Stimulated activated CD8-positive, alpha-beta memory T cell treated with anti-CD3 and anti-CD28 coated beads, Interleukin-2, amount 100 ng/mL, for 1 hour (primary cell): Measurements from ENCODE around the gene SLC38A10.

Experiments used
- DNase-seq, 2 donors: peaks; one replicate each; pipeline ENCODE4 v3.0.0-alpha.2; 2020; ENCODE audit warnings: low read depth in 2 of 2

Gene SLC38A10

DNA sequence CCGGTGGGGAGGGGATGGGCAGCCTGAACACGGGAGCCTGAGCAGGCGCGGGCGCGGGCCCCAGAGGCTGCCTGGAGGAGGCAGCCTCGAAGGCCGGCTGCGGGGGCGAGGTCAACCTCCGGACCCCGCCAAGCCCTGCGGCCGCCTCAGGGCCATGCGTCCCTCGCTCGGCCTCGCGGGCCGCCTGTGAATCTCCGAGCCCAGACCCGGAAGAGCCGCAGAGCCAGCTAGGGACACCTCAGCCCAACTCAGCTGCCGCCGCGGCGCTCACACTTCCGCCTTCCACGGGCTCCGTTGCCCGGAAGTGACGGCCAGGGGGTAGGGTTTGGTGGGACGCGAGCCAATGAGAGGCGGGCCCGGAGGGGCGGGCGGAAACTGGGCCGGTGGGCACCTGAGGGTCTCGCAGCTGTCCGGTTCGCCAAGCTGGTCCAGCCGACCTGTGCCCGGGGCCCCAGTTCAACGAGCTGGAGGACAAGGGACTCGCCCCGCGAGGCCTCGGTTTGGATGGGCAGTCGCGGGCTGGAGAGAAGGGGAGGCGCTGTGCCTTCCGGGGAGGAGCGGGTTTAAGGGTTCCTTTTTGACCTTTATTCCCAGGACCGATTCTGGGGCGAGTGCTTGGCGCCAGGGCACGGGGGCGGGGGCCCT, at the start of gene SLC38A10:
SLC38A10 (minus strand) TSS at position 277 of the 645 bp plus-strand sequence. CDS start 386 bp downstream, outside the sequence.
- DNase-seq = peak; percentile 81 to 85

DNA sequence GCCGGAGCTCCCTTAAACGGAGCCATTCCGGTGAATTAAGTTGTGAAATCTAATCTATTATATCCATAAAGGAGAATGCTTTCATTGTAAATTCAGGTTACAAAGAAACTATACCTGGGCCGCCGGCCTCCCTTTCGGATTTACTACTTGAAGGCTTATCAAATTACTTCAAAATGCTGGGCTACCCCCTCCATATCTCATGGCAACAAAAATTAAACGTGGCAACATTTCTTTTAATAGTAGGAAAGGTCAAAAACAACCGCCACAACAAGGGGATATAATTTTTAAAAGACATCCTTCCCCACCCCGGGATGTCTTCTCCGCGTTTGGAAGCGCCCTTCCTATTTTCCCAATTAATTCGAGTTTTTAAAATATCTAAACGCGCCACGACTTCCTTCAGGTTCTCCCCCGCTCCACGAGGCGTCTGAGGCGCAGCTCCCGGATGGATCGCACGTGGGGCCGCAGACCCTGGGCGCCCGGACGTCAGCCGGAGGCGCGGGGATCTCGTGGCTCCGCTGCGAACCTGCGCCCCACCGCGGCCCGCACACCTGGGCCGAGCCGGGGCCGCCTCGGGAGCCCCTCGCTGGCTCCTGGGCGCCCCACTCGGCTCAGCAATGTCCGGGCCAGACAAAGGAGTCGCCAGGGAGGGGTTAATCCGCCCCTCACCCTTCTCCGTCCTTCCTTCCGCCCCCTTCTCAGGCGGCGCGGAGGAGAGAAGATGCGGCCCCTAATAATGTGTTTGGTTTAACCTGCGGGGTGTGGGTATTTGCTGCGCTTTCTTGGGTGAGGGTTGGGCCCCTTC, 47.4 kb upstream of the SLC38A10 start:
- no peak for DNase-seq

GRCh38 chr17:81341516-81342268, 46.6 kb upstream of the SLC38A10 start:
- no peak for DNase-seq

DNA sequence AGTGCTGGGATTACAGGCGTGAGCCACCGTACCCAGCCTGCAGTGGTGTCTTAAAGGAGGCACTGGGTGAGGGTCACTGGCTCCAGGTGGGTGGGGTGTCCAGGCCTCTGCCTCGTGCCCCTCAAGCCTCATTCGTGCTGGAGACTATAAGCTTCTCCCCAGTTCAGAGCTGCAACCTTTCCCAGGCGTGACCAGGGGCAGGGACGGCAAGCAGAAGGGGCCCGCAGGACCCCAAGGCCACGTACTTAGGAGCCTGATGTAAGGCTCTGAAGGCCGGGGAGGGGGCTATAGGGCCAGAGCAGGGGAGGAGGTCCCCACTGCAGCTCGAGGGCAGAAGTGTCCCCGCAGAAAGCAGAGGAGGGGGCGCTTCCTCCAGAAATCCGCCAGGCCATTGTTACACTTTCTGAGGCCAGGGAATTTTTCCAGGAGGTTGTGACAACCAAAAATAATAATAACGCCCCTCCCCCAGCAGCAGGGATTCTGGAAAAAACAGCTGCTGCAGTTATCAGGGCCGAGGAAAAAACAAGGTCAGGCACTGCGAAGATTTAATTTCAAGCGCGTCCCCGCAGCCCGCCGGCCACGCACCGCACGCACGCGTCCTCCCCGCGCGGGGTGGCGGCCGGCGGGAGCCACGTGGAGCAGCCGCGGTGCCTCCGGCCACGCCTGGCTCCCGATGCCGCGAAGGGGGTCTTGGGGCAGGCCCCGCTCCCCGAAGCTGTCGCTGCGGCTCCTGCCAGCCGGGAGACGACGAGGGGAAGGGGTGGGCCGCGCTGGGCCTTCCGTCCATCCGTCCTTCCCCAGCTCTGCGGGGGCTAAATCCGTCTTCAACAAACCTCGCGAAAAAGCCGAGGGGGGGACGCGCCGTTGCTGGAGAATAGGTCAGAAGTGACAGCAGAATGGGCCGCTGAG, 45.8 kb upstream of the SLC38A10 start:
- no peak for DNase-seq

GRCh38 chr17:81339534-81340296, 44.6 kb upstream of the SLC38A10 start:
- no peak for DNase-seq

DNA sequence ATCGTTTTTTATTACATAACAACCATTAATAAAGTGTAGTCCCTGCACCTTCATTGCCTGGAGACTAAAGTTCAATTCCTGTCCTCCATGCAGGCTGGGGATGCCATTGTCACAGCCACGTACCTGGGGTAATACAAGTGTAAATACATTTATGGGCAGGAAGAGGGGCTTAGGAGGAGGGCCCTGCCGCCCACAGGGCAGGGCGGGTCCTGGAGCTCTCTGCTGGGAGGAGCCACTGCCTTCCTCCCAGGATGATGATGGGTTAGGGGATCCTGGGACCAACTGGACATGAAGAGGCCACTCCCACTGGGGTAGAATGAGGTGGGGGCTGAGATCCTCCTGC, 44.1 kb upstream of the SLC38A10 start:
- DNase-seq = no peak

- no peak for DNase-seq
These were observed 43.4 kb upstream of the SLC38A10 start for GRCh38 chr17:81338274-81339190.

DNA sequence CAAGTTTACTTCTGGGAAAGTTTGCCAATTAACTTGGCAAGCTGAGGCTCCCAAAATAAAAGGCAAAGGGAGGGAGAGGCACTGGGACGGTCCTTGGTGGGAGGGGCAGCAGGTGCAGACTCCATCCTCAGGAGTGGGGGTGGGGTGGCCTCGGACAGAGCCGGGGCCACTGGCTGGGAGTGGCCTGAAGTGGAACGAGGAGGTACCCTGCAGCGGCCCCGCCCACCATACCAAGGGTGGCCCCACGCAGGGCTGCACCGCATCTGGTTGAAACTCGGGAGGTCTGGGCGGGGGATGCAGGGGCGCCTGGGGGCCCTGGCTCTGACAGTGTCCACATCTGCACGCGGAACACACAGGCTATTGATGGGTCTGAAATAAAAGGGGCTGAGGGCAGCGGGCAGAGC, 42.4 kb upstream of the SLC38A10 start:
- no peak for DNase-seq

- DNase-seq = no peak
These were observed 41.8 kb upstream of the SLC38A10 start for GRCh38 chr17:81336930-81337325.

- DNase-seq = no peak
These were observed 41.3 kb upstream of the SLC38A10 start for GRCh38 chr17:81336296-81336929.

GRCh38 chr17:81335773-81336157, 40.7 kb upstream of the SLC38A10 start:
- no peak for DNase-seq

DNA sequence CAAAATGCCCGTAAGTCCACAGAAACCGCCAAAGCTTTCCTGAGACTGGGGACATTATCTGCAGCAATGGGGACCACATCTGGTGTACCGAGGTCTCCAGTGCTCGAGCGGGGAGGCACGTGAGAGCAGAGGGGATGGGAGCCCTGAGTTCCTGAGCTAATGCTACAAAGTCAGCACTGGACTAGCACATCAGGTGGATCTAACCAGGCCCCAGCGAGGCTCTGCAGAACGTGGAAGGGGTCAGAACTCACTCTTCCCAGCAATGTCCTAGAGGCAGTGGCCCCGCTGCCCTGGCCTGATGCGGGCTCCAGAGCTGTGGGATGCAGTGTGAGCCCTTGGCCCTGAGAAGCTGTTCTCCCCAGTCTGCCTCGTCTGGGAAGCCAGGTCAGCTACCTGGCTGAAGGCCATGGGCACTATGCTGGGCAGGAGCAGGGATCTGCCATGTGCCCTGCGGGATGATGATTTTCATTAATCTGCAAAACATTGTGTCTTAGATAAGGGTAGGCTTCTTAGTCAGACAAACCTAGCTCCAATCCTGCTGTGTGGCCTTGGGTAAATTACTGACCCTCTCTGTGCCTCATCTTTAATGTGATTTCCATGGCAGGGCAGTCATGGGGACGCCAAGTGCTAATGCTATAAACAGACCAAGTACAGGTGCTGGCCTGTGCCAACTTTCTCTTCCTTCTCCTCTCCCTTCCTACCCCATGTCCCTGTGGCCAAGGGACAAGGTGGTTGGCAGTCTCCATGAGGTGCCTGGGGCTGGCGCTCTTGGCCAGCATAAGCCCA, 40.1 kb upstream of the SLC38A10 start:
- DNase-seq = no peak

- no peak for DNase-seq
These were observed 39.3 kb upstream of the SLC38A10 start for GRCh38 chr17:81334391-81334901.

GRCh38 chr17:81333616-81334368, 38.7 kb upstream of the SLC38A10 start:
- no peak for DNase-seq

DNA sequence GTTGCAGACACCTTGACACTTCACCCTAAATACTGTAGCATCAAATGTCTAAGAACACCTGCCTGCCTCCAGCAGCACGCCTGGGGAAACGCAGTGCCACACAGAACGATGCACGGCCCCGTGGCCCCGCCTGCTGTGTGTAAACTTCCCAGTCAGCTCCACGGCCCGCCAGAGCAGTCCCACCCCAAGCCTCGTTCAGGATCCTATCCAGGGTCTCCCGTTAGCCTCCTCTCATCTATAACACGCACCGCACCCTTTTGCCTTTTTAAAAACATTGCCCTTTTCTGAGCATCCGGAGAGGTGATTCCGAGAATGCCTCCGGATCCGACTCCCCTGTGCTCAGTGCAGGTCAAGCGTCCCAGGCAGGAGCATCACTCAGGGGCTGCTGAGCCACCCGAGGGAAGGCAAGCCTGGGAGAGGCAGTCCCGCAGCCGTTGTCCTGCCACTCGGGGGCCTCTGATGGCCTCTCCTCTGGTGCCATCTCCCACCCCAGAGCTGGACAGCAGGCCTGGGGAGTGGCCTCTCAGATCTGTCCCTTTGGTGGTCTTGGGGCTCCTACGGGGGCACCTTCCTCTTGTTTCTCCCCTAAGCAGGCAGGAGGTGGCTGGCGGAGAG, 37.9 kb upstream of the SLC38A10 start:
- no peak for DNase-seq

DNA sequence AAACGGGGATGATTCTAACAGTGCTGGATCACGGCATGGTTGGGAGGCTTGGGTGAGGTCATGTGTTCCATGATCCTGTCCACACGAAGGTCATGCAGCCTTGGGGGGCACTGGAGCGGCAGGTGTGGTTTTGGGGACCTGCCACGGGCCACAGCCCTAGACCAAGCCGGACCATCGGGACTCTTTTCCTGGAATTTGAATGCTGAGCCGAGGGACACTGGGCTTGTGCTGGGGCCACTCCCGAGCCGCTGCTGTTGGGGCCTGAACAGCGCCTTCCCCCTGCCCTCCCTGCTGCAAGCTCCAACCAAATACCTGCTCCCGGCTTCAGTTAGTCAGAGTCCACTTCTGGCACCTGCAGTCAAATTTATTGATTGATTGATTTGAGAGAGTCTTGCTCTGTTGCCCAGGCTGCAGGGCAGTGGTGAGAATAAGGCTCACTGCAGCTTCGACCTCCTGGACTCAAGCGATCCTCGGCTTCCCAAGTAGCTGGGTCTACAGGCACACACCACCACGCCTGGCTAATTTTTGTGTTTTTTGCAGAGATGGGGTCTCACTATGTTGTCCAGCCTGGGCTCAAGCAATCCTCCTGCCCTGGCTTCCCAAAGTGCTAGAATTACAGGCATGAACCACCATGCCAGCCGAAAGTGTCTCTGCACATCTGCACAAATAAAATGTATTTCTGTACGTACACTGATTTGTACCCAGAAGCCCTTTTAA, 37.2 kb upstream of the SLC38A10 start:
- no peak for DNase-seq
